ENCODE results near the gene SOCS1. TPM values are rescaled to one million over a fixed set of nuclear protein-coding genes. Genes with fewer than 3 reads are reported as not detected.

SOCS1 gene
- total RNA-seq, 1 experiment from 2014 or later = 2.3 TPM

DNA sequence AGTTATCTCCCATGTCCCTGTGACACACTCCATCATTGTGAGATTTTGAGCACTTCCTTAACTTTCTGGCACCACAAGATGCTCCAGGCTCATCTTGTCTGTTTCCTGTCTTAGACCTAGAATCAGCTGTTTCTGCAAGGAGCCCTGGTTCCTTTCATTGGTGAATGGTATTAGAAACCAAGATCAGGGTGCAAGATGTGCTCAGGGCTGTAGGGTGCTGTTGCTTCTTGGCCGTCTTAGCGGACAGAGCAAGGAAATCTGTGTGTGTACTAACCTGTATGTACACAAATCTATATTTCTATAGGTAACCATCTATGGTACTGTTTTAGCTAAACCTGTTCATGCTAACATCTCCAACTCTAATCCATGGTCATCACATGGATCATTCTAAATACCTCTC lies 33.2 kb upstream of the SOCS1 start:
- no peak for DNase-seq (ENCODE audit: low read depth)

DNA sequence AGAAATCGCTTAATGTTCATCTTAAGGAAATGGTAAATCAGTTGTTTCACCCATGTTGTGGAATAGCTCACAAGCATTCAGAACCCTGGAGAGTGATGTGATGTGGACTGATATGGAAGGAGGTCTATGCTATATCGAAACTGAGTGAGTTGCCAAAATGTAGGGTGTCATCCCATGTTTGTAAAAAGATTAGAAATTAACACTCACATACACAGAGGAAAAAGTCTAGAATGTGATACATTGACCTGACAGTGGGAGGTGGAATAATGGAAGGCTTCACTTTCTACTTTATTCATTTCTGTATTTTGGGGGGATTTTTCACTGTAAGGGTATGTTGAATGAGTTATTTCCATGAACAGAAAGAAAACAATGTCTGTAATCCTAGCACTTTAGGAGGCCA lies 29.8 kb upstream of the SOCS1 start:
- no peak for DNase-seq (ENCODE audit: low read depth)

DNA sequence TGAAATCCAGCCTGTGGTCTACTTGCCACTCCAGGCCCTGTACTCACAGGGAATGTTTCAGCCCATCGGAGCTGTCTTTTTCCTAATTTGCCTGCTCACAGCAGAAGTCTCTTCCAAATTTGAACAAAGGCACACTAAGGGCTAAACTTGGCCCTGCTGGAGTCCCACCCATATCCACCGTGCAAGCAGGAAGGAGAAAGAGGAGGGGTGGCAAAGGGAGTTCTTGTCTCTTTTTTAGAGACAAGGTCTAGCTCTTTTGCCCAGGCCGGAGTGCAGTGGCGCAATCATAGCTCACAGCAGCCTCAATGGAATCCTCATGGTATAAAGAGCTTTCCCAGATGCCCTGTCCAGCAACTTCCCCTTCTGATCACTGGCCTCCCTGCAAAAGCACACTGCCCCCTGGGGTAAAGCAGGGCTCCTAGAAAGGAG lies 27.8 kb upstream of the SOCS1 start:
- no peak for DNase-seq (ENCODE audit: low read depth)

DNA sequence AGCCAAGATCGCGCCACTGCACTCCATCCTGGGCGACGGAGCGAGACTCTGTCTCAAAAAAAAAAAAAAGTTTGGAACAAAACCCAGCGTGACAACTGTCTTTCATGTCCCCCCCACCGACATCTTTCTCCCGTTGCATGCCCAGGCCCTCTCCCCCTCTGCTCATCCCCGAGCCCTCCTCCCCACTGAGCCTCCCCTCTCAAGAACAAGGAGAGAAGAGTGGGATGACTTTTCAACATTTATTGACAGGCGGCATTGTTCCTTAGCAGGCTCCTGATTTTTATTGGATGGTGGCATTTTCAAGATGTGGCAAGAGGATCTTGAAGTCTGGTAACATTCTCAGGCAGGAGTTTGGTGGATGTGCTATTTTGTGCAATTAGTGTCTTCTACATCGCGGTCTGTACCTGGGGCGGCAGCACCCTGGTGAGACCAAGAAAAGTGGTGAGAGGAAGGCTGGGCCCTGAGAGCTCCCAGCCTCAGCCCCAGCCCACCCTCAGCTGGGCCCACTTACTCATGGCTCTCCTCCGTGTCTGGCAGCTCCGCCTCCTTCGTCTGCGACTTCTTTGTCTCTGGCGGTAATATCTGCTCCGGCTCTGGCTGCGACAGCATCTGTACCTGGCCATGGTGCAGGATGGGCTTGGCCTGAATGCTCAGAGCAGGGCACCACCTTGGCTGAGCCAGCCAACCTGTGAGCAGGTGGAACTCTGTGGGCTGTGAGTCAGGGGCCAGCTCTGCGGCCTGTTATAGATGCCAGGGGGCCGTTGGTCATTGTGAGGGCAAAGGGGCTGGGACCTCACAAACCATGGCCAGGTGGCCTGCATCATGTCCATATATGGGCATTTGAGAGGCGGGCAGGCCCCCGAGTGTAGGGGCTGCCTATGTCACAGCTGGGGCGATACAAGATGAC lies 24.9 kb upstream of the SOCS1 start, which contains the start of gene PRM1:
Gene PRM1, minus strand, starts transcription at position 715 of the 907 bp plus-strand sequence. Its CDS starts 92 bp downstream, at position 623.
- no peak for DNase-seq (ENCODE audit: low read depth)

DNA sequence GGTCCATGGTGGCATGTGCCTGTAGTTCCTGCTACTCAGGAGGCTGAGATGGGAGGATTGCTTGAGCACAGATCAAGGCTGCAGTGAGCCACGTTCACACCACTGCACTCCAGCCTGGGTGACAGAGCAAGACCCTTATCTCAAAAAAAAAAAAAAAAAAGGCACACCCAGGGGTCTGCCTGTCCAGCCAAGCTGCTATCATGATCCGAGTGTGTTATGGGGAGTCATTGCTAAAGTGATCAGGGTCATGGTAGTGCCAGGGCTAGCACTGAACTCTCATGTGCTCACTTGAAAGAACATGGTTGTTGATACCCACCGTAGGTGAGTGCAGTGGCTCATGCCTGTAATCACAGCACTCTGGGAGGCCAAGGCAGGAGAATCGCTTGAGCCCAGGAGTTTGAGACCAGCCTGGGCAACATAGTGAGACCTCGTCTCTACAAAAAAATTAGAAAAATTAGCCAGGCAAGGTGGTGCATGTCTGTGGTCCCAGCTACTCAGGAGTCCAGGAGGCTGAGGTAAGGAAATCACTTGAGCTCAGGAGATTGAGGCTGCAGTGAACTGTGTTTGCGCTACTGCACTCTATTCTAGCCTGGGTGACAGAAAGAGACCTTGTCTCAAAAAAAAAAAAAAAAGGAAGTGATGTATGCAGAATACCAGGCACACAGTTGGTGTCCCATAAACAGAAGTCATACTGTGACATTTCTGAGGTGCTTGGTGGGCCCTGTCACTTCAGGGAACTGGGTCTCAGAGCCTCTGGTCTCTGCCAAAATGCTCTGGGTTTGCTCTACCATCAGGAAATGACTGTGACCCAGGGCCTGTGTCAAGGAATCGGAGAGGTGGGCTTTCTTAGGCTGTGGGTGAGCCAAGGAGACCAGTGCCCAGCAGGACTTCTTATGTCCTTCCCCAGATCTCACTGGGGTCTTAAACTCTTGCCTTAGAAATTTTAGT lies 23.0 kb upstream of the SOCS1 start:
- no peak for DNase-seq (ENCODE audit: low read depth)

DNA sequence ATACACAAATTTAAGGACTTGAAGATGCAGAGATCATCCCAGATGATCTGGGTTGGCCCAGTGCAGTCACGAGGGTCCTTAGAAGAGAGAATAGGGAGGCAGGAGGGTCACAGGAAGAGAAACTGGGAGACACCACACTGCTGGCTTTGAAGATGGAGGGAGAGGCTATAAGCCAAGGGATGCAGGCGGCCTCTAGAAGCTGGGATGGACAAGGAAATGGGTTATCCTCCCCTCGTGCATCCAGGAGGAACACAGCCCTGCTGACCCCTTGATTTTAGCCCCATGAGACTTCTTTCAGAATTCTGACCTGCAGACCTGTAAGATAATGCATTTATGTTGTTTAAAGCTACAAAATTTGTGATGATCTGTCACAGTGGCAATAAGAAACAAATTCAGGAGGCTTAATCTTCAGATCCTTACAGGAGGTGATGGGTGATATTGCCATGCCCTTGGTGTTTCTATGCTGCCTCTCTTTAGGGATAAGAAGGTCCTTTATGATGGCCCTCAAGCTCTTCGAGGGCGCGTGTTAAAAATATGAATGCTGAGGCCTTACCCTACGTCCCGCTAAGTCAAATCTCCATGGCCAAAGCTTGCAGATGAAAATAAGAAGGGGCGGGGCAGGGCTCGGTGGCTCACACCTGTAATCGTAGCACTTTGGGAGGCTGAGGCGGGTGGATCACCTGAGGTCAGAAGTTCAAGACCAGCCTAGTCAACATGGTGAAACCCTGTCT lies 21.8 kb upstream of the SOCS1 start:
- DNase-seq (ENCODE audit: low read depth) = no peak

DNA sequence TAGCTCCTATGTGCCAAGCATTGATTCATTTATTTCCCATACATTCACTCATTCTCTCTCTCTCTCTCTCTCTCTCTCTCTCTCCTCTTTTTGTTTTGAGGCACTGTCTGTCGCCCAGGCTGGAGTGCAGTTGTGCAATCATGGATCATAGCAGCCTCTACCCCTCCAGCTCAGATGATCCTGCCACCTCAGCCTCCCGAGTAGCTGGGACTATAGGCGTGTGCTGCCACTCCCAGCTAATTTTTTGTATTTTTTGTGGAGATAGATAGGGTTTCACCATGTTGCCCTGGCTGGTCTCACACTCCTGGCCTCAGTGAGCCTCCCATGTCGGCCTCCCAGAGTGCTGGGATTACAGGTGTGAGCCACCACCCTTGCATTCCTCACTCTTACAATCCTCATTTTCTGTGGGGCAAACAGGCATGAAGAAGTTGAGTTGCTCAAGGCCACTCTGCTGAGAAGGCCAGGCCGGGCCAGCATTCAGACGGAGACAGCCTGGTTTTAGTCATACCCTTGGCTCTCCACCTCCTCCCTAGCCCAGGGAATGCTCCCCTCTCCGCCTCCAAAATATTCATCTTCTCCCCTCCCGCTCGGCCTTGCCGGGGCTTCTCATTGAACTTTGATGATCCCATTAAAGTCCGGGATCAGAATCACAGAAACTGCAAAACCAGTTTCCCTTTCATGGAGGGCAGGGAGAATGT lies 21.0 kb upstream of the SOCS1 start:
- no peak for DNase-seq (ENCODE audit: low read depth)

DNA sequence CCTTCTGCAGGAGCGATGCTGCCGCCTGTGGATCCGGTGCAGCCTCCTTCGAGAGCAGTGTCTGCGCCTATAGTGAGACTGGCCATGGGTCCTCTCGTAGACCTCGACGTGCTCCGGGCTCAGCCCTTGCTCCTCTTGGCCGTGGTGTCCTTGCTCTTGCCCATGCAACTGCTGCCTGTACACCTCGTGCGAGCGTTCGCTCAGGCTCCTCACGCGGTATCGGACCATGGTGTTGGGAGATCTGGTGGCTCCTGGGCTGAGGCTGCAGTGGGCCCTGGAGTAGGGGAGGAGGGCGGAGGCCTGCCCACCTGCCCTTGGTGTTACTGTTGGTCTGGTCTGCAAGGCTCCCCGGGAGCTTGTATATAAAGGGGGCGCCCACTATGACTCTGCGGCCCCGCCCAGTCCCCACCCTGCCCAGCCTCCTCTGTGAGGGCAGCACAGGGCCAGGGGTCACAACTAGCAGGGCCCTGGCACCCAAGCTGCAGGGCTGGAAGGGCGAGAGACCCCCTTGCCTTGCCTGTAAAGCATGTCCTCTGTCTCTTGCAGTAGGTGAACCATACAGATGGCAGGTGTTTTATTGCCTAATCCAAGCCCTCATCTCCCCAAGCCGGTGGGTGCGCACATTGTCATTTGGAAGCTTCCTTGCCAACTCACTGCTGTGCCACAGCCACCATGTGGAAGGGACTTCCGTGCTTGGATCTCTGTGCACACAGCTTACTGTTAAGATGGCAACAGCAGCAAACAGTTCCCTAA lies 20.3 kb upstream of the SOCS1 start, which contains the start of gene PRM2:
Gene PRM2, minus strand, starts transcription at position 338 of the 753 bp plus-strand sequence. Its CDS starts 110 bp downstream, at position 228.
- no peak for DNase-seq (ENCODE audit: low read depth)

DNA sequence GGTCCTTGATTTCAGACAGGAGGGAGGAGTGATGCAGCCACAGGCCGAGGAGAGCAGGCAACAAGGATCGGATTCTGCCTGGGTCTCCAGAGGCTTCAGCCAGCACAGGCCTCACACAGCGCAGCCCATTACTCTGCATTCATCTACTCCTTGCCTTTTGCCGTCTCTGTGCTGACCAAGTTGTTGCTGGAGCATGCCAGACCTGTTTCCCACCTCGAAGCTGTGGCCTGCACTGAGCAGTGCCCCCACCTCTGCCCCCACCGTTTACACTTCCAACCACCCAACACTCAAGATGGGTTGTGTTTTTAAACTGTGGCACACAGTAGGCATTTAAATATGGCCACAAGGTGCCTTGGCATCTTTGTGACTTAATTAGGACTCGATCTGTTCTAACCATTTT lies 19.0 kb upstream of the SOCS1 start:
- DNase-seq (ENCODE audit: low read depth) = no peak

DNA sequence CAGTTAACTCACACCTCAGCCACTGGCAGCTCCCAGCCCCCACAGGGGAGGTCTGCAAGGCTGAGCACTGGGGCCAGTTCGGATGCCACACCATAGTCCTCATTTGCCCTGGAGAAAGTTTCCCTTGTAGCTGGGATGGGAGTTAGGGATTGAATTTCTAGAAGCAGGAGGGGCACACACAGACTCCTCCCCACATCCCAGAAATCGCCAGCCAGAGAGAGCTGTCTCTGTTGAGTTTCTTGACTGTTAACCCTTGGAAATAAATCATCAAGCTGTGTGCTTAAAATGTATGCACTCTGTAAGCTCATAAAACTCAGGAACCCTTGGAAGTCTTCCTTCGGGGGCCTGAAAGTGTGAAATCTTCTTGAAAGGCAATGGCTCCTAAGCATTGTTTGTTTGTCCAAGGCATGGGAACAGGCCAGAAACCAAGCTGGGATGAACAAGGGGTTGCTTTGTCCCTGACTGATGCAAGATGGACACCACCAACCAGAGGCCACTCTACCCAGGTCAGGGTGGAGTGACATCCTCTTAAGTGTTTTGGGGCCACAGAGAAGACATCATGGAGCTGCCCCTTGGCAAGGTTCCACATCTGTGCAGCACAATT lies 17.8 kb upstream of the SOCS1 start:
- peak; percentile 44 for DNase-seq (ENCODE audit: low read depth)

DNA sequence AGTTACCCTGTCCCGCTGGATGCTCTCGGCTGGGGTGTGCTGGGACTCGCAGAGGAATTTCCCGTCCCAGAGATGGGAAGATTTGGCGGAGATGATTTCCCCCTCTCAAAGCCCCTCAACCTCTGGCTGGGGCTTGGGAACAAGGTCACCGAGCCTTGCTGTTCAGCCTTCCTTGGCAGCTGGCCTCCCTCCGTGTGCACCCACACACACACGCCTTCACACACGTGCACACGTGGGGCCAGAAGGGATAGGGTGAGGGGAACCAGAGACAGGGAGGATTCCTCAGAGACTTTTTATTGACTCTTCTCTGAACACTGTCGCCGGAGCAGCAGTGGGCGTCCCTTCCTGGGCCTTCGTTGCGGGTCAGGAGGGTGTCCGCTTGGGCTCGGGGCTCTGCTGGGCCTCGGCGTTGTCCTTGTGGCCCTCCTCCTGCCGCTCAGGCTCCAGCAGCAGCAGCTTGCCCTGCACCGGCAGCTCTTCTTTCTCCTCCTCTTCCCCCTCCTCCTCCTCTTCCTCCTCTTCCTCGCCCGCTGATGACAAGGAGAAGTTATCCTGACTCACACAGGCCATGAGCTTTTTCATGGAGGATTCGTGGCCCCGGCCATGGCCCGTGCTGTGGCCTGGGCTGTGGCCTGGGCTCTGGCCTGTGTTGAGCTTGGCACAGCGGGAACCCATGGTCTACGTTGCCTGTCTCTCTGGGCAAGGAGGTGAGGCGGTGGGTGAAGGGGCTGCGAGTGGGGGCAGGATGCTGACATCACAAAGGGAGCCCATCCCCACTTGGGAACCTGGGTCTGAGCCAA lies 17.1 kb upstream of the SOCS1 start, which contains the start of gene PRM3:
Gene PRM3, minus strand, starts transcription at position 709 of the 800 bp plus-strand sequence. Its CDS starts 34 bp downstream, at position 675.
- peak; percentile 56 for DNase-seq (ENCODE audit: low read depth)

DNA sequence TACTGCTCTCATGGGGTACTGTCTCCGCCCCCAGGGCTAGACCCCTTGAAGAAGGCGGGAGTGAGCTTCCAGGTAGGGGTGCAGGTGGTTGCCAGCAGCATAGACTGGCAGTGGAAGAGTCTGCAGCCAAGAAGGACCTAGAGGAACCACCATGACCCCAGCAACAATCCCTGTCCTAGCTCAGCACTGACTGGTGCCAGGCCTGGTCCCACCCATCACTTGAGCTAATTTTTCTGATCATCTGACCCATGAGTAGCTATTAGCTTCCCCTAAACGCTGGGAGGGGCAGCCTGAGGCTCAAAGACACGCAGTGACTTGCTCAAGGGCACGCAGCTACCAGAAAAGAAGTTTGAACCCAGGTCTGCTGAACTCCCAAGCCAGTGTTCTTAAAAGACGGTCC lies 16.5 kb upstream of the SOCS1 start:
- no peak for DNase-seq (ENCODE audit: low read depth)

DNA sequence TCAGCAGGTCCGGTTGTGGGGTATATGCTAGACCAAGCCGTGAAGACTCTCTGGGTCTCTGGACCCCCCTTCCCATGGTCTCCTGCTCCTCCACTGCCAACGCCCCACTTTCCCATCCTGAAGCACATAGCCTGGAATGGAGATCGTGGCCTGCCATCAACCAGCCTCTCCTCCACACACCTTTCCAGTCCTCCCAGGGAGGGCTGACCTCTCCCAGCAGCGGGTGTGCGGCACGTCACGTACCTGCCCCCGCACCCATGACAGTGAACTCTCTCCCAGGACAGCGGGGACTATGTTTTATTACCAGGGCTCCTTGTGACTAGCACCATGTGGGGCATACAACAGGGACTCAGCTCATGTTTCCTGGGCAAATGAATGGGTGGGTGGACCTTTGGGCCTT lies 15.6 kb upstream of the SOCS1 start:
- DNase-seq (ENCODE audit: low read depth) = no peak

DNA sequence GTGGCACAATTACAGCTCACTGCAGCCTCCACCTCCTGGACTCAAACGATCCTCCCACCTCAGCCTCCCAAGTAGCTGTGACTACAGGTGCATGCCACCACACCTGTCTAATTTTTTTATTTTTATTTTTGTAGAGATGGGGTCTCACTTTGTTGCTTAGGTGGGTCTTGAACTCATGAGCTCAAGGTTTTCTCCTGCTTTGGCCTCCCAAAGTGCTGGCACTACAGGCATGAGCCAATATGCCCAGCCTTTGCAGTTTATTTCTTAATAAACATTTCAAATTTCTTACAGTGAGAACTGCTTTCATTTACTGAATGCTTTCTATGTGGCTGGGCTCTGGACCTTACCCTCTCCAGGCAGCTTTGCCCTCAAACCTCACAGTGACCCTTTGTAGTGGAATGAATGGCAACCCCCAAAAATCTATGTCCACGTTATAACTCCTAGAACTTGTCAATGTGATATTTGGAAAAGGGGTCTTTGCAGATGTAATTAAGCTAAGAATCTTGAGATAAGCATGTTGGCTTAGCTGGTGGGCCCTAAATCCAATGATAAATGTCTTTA lies 14.7 kb upstream of the SOCS1 start:
- DNase-seq (ENCODE audit: low read depth) = no peak

DNA sequence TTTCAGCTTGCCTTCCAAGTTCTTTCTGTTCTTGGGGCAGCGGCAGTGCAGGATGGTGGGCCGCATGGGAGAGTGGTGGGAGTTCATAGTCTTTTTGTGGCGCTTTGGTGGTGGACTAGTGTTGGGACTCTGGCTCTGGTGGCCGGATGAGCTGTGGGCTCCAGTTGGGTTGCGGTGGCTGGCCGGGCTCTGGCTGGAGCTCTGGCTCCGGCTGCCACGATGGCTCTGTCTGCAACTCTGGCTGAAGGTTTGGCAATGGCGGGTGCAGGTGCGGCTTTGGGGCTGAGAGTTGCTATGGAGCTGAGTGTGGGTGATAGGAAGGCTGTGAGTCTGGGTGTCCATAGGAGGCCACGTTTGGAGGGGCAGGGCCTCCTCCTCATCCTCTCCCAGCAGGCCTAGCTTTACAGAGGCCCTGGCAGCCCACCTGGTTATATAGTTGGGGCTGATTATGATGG lies 12.9 kb upstream of the SOCS1 start, which contains the start of gene TNP2:
Gene TNP2, minus strand, starts transcription at position 405 of the 455 bp plus-strand sequence. Its CDS starts 63 bp downstream, at position 342.
- no peak for DNase-seq (ENCODE audit: low read depth)

DNA sequence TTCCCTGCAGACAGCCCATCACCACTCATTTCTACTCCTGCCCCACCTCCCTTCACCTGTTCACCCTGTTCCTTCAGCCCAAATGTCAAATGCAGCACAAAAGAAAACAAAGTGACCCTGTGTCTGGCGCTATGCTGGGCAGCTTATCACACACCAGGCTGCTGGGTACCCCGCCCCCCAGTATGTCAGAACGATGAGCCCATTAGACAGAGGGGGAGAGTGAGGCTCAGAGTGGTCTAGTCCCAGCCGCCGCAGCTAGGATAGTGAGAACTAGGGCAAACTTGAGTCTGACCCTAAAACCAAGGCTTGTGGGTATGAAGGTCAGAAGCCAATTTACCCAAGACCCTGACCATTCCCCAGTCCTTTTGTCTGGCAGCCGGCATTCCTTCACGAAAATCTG lies 9.1 kb upstream of the SOCS1 start:
- no peak for DNase-seq (ENCODE audit: low read depth)

DNA sequence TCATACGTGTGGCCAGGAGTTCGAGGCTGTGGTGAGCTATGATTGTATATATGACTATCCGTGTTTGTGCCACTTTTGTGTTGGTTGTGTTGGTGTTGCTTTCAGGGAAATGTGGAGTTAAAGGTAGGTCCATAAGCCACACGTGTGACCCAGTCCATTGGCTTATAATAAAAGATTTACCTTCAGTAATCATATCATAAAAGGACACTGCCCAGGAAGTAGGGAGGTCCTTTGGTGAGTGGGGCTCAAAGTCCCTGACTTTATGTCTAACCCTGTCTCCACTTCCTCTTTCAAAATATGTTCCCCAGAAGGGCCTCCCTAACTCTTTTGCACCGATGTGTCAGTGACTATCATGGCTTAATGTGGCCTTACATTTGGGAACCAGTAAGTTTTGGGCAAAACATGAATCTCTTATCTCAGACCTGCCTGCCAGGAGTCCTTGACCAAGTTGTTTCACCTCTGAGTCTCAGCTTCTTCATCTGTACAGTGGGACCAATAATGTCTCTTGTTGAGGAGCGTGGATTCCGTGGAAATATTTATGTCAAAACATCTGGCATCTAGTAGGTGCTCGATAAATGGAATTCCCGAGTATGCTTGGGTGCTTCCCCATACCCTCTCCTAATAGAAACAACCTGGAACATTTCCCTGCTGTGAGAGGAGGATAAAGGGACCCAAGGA lies 8.3 kb upstream of the SOCS1 start:
- DNase-seq (ENCODE audit: low read depth) = no peak

Measured in HT1080 (cell line).